ENCODE results near the gene PPARG.
"Not testable (repeated sequence)": the region's sequence is repeated elsewhere in the genome, so short reads cannot be mapped to it uniquely, and the experiment has no call there.

PPARG gene

GRCh38 chr3:12445523-12446240 lies 156.8 kb downstream of the PPARG start:
- no peak for TF ChIP-seq CTCF (IDR thresholded peaks at IDR 0.05; ENCODE audit: poor library complexity, severe bottlenecking)
- DNase-seq (ENCODE audit: low spot score) (peak; percentile 22), ATAC-seq (ENCODE audit: low read depth) (no peak; the same call in 2 of the 3 replicates)
- no peaks in the 10 kb centered on the region for H3K27me3 ChIP-seq (ENCODE audit: insufficient read depth, poor library complexity, severe bottlenecking)
- no peak overlapping the region for H3K4me3 ChIP-seq (ENCODE audit: severe bottlenecking)
- peaks cover 16% of the 10 kb centered on the region for H3K4me1 ChIP-seq (ENCODE audit: insufficient read depth, poor library complexity, severe bottlenecking)
- H3K9me3 ChIP-seq (ENCODE audit: severe bottlenecking) = no peaks in the 10 kb centered on the region
- H3K36me3 ChIP-seq (ENCODE audit: low read depth) = no peaks in the 10 kb centered on the region
- H3K27ac ChIP-seq (ENCODE audit: poor library complexity, severe bottlenecking) = peak overlapping the region; percentile 75

GRCh38 chr3:12446298-12446697 lies 157.4 kb downstream of the PPARG start:
- Histone ChIP-seq H3K4me1 (ENCODE audit: insufficient read depth, poor library complexity, severe bottlenecking) (peaks cover 16% of the 10 kb centered on the region), H3K27ac (ENCODE audit: poor library complexity, severe bottlenecking) (peak overlapping the region; percentile 75), H3K9me3 (ENCODE audit: severe bottlenecking) (no peaks in the 10 kb centered on the region), H3K4me3 (ENCODE audit: severe bottlenecking) (no peak overlapping the region), H3K36me3 (ENCODE audit: low read depth) (no peaks in the 10 kb centered on the region), H3K27me3 (ENCODE audit: insufficient read depth, poor library complexity, severe bottlenecking) (no peaks in the 10 kb centered on the region)
- peak; percentile 15 for DNase-seq (ENCODE audit: low spot score)
- no peak for TF ChIP-seq CTCF (IDR thresholded peaks at IDR 0.05; ENCODE audit: poor library complexity, severe bottlenecking)
- ATAC-seq (ENCODE audit: low read depth) = no peak

GRCh38 chr3:12447075-12447474 lies 158.2 kb downstream of the PPARG start:
- DNase-seq (ENCODE audit: low spot score) = no peak
- Histone ChIP-seq H3K36me3 (ENCODE audit: low read depth) (no peaks in the 10 kb centered on the region), H3K4me1 (ENCODE audit: insufficient read depth, poor library complexity, severe bottlenecking) (peaks cover 16% of the 10 kb centered on the region), H3K9me3 (ENCODE audit: severe bottlenecking) (no peaks in the 10 kb centered on the region), H3K27me3 (ENCODE audit: insufficient read depth, poor library complexity, severe bottlenecking) (no peaks in the 10 kb centered on the region), H3K4me3 (ENCODE audit: severe bottlenecking) (no peak overlapping the region), H3K27ac (ENCODE audit: poor library complexity, severe bottlenecking) (no peak overlapping the region)
- no peak for TF ChIP-seq CTCF (IDR thresholded peaks at IDR 0.05; ENCODE audit: poor library complexity, severe bottlenecking)
- ATAC-seq (ENCODE audit: low read depth) = no peak

- H3K4me1 ChIP-seq (ENCODE audit: insufficient read depth, poor library complexity, severe bottlenecking) = peaks cover 16% of the 10 kb centered on the region
- not testable (repeated sequence) for H3K4me3 ChIP-seq (ENCODE audit: severe bottlenecking); ATAC-seq (ENCODE audit: low read depth); H3K27me3 ChIP-seq (ENCODE audit: insufficient read depth, poor library complexity, severe bottlenecking); H3K27ac ChIP-seq (ENCODE audit: poor library complexity, severe bottlenecking); H3K9me3 ChIP-seq (ENCODE audit: severe bottlenecking); H3K36me3 ChIP-seq (ENCODE audit: low read depth)
- DNase-seq (ENCODE audit: low spot score) = peak; percentile 16
Observed at GRCh38 chr3:12448404-12449202, 159.7 kb downstream of the PPARG start.

- no peak for TF ChIP-seq CTCF (IDR thresholded peaks at IDR 0.05; ENCODE audit: poor library complexity, severe bottlenecking)
- no peak overlapping the region for H3K27ac ChIP-seq (ENCODE audit: poor library complexity, severe bottlenecking)
- ATAC-seq (ENCODE audit: low read depth) = no peak
Observed at GRCh38 chr3:12449889-12450682, 161.2 kb downstream of the PPARG start.

More at GRCh38 chr3:12449889-12450682, 161.2 kb downstream of the PPARG start:
- H3K9me3 ChIP-seq (ENCODE audit: severe bottlenecking) = no peaks in the 10 kb centered on the region
- peaks cover 17% of the 10 kb centered on the region for H3K4me1 ChIP-seq (ENCODE audit: insufficient read depth, poor library complexity, severe bottlenecking)
- H3K4me3 ChIP-seq (ENCODE audit: severe bottlenecking) = no peak overlapping the region
- no peaks in the 10 kb centered on the region for H3K36me3 ChIP-seq (ENCODE audit: low read depth)
- H3K27me3 ChIP-seq (ENCODE audit: insufficient read depth, poor library complexity, severe bottlenecking) = no peaks in the 10 kb centered on the region
- peak; percentile 27 for DNase-seq (ENCODE audit: low spot score)

Measured in RWPE2 (cell line).